ENCODE measurements around the gene GALR1.

- TF ChIP-seq JUN (IDR thresholded peaks at IDR 0.05; ENCODE audit: borderline replicate concordance, insufficient read depth, insufficient read length, low read depth) (no peak), EZH2 (IDR thresholded peaks at IDR 0.05; ENCODE audit: borderline replicate concordance, low read depth, low read length, severe bottlenecking) (no peak), POLR2A (IDR thresholded peaks at IDR 0.05; ENCODE audit: low read depth, low read length) (no peak), POLR2AphosphoS5 (IDR thresholded peaks at IDR 0.05; ENCODE audit: insufficient read depth, low read depth, low read length) (no peak)
- TF ChIP-seq, protein P1, sequence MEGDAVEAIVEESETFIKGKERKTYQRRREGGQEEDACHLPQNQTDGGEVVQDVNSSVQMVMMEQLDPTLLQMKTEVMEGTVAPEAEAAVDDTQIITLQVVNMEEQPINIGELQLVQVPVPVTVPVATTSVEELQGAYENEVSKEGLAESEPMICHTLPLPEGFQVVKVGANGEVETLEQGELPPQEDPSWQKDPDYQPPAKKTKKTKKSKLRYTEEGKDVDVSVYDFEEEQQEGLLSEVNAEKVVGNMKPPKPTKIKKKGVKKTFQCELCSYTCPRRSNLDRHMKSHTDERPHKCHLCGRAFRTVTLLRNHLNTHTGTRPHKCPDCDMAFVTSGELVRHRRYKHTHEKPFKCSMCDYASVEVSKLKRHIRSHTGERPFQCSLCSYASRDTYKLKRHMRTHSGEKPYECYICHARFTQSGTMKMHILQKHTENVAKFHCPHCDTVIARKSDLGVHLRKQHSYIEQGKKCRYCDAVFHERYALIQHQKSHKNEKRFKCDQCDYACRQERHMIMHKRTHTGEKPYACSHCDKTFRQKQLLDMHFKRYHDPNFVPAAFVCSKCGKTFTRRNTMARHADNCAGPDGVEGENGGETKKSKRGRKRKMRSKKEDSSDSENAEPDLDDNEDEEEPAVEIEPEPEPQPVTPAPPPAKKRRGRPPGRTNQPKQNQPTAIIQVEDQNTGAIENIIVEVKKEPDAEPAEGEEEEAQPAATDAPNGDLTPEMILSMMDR (IDR thresholded peaks at IDR 0.05; ENCODE audit: extremely low read depth in 1 of 2, insufficient read depth in 1 of 2, low read depth in 1 of 2, low read length in 2 of 2), result no peak
- TF ChIP-seq, protein P2, sequence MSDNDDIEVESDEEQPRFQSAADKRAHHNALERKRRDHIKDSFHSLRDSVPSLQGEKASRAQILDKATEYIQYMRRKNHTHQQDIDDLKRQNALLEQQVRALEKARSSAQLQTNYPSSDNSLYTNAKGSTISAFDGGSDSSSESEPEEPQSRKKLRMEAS (IDR thresholded peaks at IDR 0.05; ENCODE audit: insufficient read depth, insufficient read length), result no peak
Observed at GRCh38 chr18:77206676-77207374, 42.8 kb upstream of the GALR1 start.

Measured in endothelial cell of umbilical vein (primary cell).